Measurements from ENCODE around the gene RAB18. TPM values are rescaled to one million over a fixed set of nuclear protein-coding genes. Genes with fewer than 3 reads are reported as not detected.

Gene RAB18
- total RNA-seq, 1 experiment from 2014 or later: 75.9 TPM

DNA sequence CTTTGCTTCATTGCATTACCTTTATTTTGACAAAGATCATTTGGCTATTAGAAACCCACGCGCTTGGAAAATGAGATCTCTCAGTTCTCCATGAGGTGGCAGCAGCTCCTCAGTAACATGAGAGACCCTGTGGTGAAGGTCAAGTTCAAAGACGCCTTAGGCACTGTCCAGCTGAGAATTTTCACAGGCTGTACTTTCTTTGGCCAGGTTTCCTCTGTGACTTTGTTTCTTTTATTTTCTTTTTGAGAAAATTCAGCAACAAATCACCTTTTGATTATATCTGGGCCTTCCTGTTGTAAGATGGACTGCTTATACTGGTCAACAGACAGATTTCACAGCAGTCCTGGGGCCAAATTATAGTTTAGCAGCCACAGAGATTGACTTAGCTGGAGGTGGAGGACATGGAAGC is 54.5 kb downstream of the RAB18 start:
- TF ChIP-seq, protein P1, sequence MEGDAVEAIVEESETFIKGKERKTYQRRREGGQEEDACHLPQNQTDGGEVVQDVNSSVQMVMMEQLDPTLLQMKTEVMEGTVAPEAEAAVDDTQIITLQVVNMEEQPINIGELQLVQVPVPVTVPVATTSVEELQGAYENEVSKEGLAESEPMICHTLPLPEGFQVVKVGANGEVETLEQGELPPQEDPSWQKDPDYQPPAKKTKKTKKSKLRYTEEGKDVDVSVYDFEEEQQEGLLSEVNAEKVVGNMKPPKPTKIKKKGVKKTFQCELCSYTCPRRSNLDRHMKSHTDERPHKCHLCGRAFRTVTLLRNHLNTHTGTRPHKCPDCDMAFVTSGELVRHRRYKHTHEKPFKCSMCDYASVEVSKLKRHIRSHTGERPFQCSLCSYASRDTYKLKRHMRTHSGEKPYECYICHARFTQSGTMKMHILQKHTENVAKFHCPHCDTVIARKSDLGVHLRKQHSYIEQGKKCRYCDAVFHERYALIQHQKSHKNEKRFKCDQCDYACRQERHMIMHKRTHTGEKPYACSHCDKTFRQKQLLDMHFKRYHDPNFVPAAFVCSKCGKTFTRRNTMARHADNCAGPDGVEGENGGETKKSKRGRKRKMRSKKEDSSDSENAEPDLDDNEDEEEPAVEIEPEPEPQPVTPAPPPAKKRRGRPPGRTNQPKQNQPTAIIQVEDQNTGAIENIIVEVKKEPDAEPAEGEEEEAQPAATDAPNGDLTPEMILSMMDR (IDR thresholded peaks at IDR 0.05; ENCODE audit: unreplicated experiment): peak; percentile 58
- Mint-ChIP-seq H3K9me3 (ENCODE audit: low read depth, unreplicated experiment) (no peaks in the 10 kb centered on the region), H3K4me1 (ENCODE audit: low read depth, unreplicated experiment) (no peaks in the 10 kb centered on the region), H3K27me3 (ENCODE audit: unreplicated experiment) (no peaks in the 10 kb centered on the region), H3K4me3 (ENCODE audit: low read depth, unreplicated experiment) (no peak overlapping the region), H3K27ac (ENCODE audit: unreplicated experiment) (no peak overlapping the region), H3K36me3 (ENCODE audit: insufficient read depth, unreplicated experiment) (no peaks in the 10 kb centered on the region)
- intact Hi-C loops (cut with micrococcal nuclease; ENCODE audit: unreplicated experiment): loop anchor here (1.0 to 10.0 kb wide), 4 partner anchors 98 to 836 kb away; no protein-coding TSS in a partner anchor
- CTCF ChIA-PET: interaction anchor here (0.6 to 1.1 kb wide), 2 partner anchors 621 to 683 kb away, joined by 3 to 4 read pairs; no protein-coding TSS in a partner anchor
- DNase-seq: peak; percentile 59
- BruUV-seq (replicated peaks): no TSS peak

DNA sequence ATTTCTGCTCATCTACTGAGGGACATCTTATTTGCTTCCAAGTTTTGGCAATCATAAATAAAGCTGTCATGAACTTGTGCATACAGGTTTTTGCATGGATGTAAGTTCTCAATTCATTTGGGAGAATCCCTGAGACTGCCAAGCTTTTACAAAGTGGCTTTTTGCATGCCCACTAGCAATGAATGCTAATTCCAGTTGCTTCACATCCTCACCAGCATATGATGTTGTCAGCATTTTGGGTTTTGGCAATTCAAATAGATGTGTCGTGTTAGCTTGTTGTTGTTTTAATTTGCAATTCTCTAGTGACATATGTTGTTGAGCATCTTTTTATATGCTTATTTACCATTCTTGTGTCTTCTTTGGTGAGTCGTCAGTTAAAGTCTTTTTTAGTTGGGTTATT is 57.2 kb downstream of the RAB18 start:
- CTCF ChIA-PET: no interaction called here
- Mint-ChIP-seq H3K4me1 (ENCODE audit: low read depth, unreplicated experiment) (peaks cover 8% of the 10 kb centered on the region), H3K27me3 (ENCODE audit: unreplicated experiment) (no peaks in the 10 kb centered on the region), H3K36me3 (ENCODE audit: insufficient read depth, unreplicated experiment) (no peaks in the 10 kb centered on the region), H3K4me3 (ENCODE audit: low read depth, unreplicated experiment) (no peak overlapping the region), H3K27ac (ENCODE audit: unreplicated experiment) (no peak overlapping the region), H3K9me3 (ENCODE audit: low read depth, unreplicated experiment) (no peaks in the 10 kb centered on the region)
- TF ChIP-seq, protein P1 (IDR thresholded peaks at IDR 0.05; ENCODE audit: unreplicated experiment): no peak
- no TSS peak for BruUV-seq (replicated peaks)
- intact Hi-C loops (cut with micrococcal nuclease; ENCODE audit: unreplicated experiment): no loop called here
- no peak for DNase-seq

DNA sequence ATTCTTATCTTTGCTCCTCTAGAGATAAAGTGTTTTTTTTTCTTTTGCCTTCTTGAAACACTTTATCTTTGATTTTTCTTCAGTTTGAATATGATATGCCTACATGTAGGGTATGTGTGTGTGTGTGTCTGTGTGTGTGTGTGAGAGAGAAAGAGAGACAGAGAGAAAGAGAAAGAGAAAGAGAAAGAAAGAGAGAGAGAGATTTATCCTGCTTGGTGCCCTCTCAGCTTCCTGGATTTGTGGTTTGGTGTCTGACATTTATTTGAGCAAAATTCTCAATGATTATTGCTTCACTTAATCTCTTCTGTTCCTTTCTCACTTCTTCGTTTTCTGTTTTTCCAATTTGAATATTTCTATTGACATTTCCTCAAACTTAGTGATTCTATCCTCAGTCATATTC is 60.3 kb downstream of the RAB18 start:
- Mint-ChIP-seq H3K27ac (ENCODE audit: unreplicated experiment) (no peak overlapping the region), H3K4me3 (ENCODE audit: low read depth, unreplicated experiment) (no peak overlapping the region), H3K9me3 (ENCODE audit: low read depth, unreplicated experiment) (no peaks in the 10 kb centered on the region), H3K36me3 (ENCODE audit: insufficient read depth, unreplicated experiment) (no peaks in the 10 kb centered on the region), H3K27me3 (ENCODE audit: unreplicated experiment) (no peaks in the 10 kb centered on the region), H3K4me1 (ENCODE audit: low read depth, unreplicated experiment) (peaks cover 8% of the 10 kb centered on the region)
- TF ChIP-seq, protein P1 (IDR thresholded peaks at IDR 0.05; ENCODE audit: unreplicated experiment): no peak
- intact Hi-C loops (cut with micrococcal nuclease; ENCODE audit: unreplicated experiment): no loop called here
- CTCF ChIA-PET: no interaction called here
- no peak for DNase-seq
- BruUV-seq (replicated peaks): no TSS peak

DNA sequence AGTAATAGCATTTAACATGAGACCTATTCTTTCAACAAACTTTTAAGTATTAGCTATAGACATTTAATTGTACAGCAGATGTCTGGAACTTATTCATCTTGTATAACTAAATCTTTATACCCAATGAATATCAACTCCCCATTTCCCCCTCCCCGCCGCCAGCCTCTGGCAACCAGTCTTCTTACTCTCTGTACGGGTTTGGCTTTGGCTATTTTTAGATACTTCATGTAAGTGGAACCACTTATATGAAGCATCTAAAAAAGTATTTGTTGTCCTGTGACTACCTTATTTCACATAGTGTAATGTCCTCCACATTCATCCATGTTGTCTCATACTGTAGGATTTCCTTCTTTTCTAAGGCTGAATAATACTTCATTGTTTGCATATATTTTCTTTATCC is 60.8 kb downstream of the RAB18 start:
- Mint-ChIP-seq H3K4me1 (ENCODE audit: low read depth, unreplicated experiment) (peaks cover 8% of the 10 kb centered on the region), H3K4me3 (ENCODE audit: low read depth, unreplicated experiment) (no peak overlapping the region), H3K27me3 (ENCODE audit: unreplicated experiment) (no peaks in the 10 kb centered on the region), H3K27ac (ENCODE audit: unreplicated experiment) (no peak overlapping the region), H3K36me3 (ENCODE audit: insufficient read depth, unreplicated experiment) (no peaks in the 10 kb centered on the region), H3K9me3 (ENCODE audit: low read depth, unreplicated experiment) (no peaks in the 10 kb centered on the region)
- BruUV-seq (replicated peaks): no TSS peak
- intact Hi-C loops (cut with micrococcal nuclease; ENCODE audit: unreplicated experiment): no loop called here
- TF ChIP-seq, protein P1 (IDR thresholded peaks at IDR 0.05; ENCODE audit: unreplicated experiment): no peak
- no peak for DNase-seq
- CTCF ChIA-PET: no interaction called here

Measured in Calu3 (cell line).